OCI-LY1 (cell line): Measurements from ENCODE around the gene SKIC3.

Source experiments
- H2AFZ ChIP-seq: fragments of 200-600 bp; sonication (generic), shearing (Covaris generic); 2 replicates; pipeline ENCODE4 v1.6.0; 2014; ENCODE audit warnings: antibody characterized with exemption, mild to moderate bottlenecking, low read length
- H3F3A ChIP-seq: fragments of 200-600 bp; sonication (generic), shearing (Covaris generic); 2 replicates; pipeline ENCODE4 v1.6.0; 2014; ENCODE audit warnings: mild to moderate bottlenecking, antibody characterized with exemption, low read length, moderate library complexity; ENCODE audit not compliant: insufficient read depth
- H3K27ac ChIP-seq: fragments of 200-600 bp; sonication (generic); 2 replicates; pipeline ENCODE4 v1.5.1; 2014; ENCODE audit warnings: low read length, mixed run types, mild to moderate bottlenecking, low read depth; ENCODE audit not compliant: poor library complexity, severe bottlenecking
- H3K27me3 ChIP-seq: fragments of 200-600 bp; sonication (generic); 2 replicates; pipeline ENCODE4 v1.6.0; 2014; ENCODE audit warnings: antibody characterized with exemption, mild to moderate bottlenecking, low read length, moderate library complexity; ENCODE audit not compliant: insufficient read depth
- H3K36me3 ChIP-seq: fragments of 200-600 bp; sonication (generic); 2 replicates; pipeline ENCODE4 v1.6.1; 2014; ENCODE audit warnings: mild to moderate bottlenecking, antibody characterized with exemption, low read length, moderate library complexity, mixed read lengths; ENCODE audit not compliant: insufficient read depth
- H3K4me1 ChIP-seq: fragments of 200-600 bp; sonication (generic); 2 replicates; pipeline ENCODE4 v1.5.1; 2014; ENCODE audit warnings: mild to moderate bottlenecking, low read length, moderate library complexity; ENCODE audit not compliant: insufficient read depth, severe bottlenecking
- H3K4me2 ChIP-seq: fragments of 200-600 bp; sonication (generic), shearing (Covaris generic); 2 replicates; pipeline ENCODE4 v1.6.1; 2014; ENCODE audit warnings: low read length
- H3K4me3 ChIP-seq: fragments of 200-600 bp; sonication (generic); 2 replicates; pipeline ENCODE4 v1.5.1; 2014; ENCODE audit warnings: low read length, low read depth, mild to moderate bottlenecking, mixed read lengths; ENCODE audit not compliant: poor library complexity, severe bottlenecking
- H3K79me2 ChIP-seq: fragments of 200-600 bp; shearing (Covaris generic); 2 replicates; pipeline ENCODE4 v1.6.1; 2016; ENCODE audit warnings: mixed run types, low read length, mixed read lengths; ENCODE audit not compliant: insufficient read depth
- H3K9ac ChIP-seq: fragments of 200-600 bp; sonication (generic), shearing (Covaris generic); 2 replicates; pipeline ENCODE4 v1.6.1; 2014; ENCODE audit warnings: mild to moderate bottlenecking, low read length, mixed read lengths
- H3K9me2 ChIP-seq: fragments of 200-600 bp; sonication (generic), shearing (Covaris generic); 2 replicates; pipeline ENCODE4 v1.6.1; 2014; ENCODE audit warnings: low read depth, mild to moderate bottlenecking, low read length, mixed read lengths
- H3K9me3 ChIP-seq: fragments of 200-600 bp; shearing (Covaris generic); 2 replicates; pipeline ENCODE4 v1.6.1; 2014; ENCODE audit warnings: low read length, mixed read lengths
- H4K20me1 ChIP-seq: fragments of 200-600 bp; sonication (generic), shearing (Covaris generic); 2 replicates; pipeline ENCODE4 v1.6.0; 2016; ENCODE audit warnings: mild to moderate bottlenecking, low read length; ENCODE audit not compliant: insufficient read depth
- CTCF ChIP-seq: fragments of 200-600 bp; sonication (generic), shearing (Covaris generic); IDR thresholded peaks from 2 replicates; pipeline ENCODE4 v1.5.1; 2017; ENCODE audit warnings: mild to moderate bottlenecking, antibody characterized with exemption, low read length, moderate library complexity, mixed read lengths
- EZH2 ChIP-seq: fragments of 200-600 bp; sonication (generic), shearing (Covaris generic); IDR thresholded peaks from 2 replicates; pipeline ENCODE4 v1.8.0; 2017; ENCODE audit warnings: borderline replicate concordance, mixed run types, mild to moderate bottlenecking, antibody characterized with exemption, low read length, moderate library complexity, mixed read lengths

Gene SKIC3

GRCh38 chr5:95519151-95519550 is 35.6 kb downstream of the SKIC3 start:
- Histone ChIP-seq H3K27me3 (no peaks in the 10 kb centered on the region), H3K27ac (no peak overlapping the region), H3K4me1 (no peaks in the 10 kb centered on the region), H3K9me2 (no peaks in the 10 kb centered on the region), H3K4me2 (no peak overlapping the region), H2AFZ (no peak overlapping the region), H4K20me1 (no peaks in the 10 kb centered on the region), H3K36me3 (peaks cover 85% of the 10 kb centered on the region), H3F3A (no peaks in the 10 kb centered on the region), H3K9ac (no peak overlapping the region), H3K9me3 (no peaks in the 10 kb centered on the region), H3K4me3 (no peak overlapping the region), H3K79me2 (no peaks in the 10 kb centered on the region)
- TF ChIP-seq CTCF: no peak
- no peak for TF ChIP-seq EZH2

GRCh38 chr5:95518417-95518816 is 36.4 kb downstream of the SKIC3 start:
- Histone ChIP-seq H2AFZ (no peak overlapping the region), H3K9me3 (no peaks in the 10 kb centered on the region), H3F3A (no peaks in the 10 kb centered on the region), H3K9ac (no peak overlapping the region), H3K9me2 (no peaks in the 10 kb centered on the region), H3K27ac (no peak overlapping the region), H3K4me1 (no peaks in the 10 kb centered on the region), H3K27me3 (no peaks in the 10 kb centered on the region), H3K36me3 (peaks cover 89% of the 10 kb centered on the region), H4K20me1 (no peaks in the 10 kb centered on the region), H3K4me2 (no peak overlapping the region), H3K4me3 (no peak overlapping the region), H3K79me2 (no peaks in the 10 kb centered on the region)
- TF ChIP-seq CTCF (no peak), EZH2 (no peak)

- no peak overlapping the region for H3K27ac ChIP-seq
- H4K20me1 ChIP-seq: no peaks in the 10 kb centered on the region
- TF ChIP-seq CTCF (no peak), EZH2 (no peak)
- H2AFZ ChIP-seq: no peak overlapping the region
- no peak overlapping the region for H3K4me2 ChIP-seq
- no peaks in the 10 kb centered on the region for H3K27me3 ChIP-seq
- no peaks in the 10 kb centered on the region for H3F3A ChIP-seq
- H3K4me3 ChIP-seq: no peak overlapping the region
- no peaks in the 10 kb centered on the region for H3K9me2 ChIP-seq
- H3K9ac ChIP-seq: no peak overlapping the region
- peaks cover 90% of the 10 kb centered on the region for H3K36me3 ChIP-seq
- H3K9me3 ChIP-seq: no peaks in the 10 kb centered on the region
- H3K4me1 ChIP-seq: no peaks in the 10 kb centered on the region
- no peaks in the 10 kb centered on the region for H3K79me2 ChIP-seq
Measured at GRCh38 chr5:95511606-95512005, 43.2 kb downstream of the SKIC3 start.
